OCI-M2 (cell line): Measurements from ENCODE around the gene NFATC4.
"Not testable (repeated sequence)": the region's sequence is repeated elsewhere in the genome, so short reads cannot be mapped to it uniquely, and the experiment has no call there.

Source experiments
- DNase-seq: peaks from one replicate; lab custom pipeline; 2025; ENCODE audit not compliant: unreplicated experiment; lab: John Stamatoyannopoulos, UW

The NFATC4 gene

GRCh38 chr14:24387579-24387978, 19.6 kb downstream of the NFATC4 start:
- DNase-seq = not testable (repeated sequence)

DNA sequence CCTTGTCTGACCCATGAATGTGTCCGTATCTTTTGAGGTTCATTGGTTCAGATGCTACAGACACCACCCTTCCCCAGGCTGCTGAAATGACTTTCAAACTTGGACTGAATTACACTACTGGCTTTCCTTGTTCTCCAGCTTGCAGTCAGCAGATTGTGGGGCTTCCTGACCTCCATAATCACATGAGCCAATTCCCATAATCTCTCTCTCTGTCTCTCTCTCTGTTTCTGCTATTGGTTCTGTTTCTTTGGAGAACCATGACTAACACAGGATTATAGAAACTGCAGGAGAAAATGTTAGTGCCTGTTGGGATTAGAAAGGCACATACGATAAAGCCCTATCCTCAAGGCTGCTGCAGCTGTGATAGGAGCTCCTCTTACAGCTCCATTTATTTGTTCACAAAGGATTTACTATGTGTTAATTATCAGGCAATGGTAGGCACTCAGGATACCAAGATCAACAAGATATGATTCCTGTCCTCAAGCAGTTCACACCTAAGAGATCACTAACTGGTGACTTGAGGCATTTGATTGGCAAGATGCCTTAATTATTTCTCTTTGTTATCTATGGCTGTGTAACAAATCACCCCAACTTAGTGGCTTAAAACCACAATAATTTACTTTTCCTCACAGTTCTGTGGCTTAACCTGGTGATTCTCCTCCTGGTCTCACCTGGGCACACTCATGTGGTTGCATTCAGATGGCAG, 20.6 kb downstream of the NFATC4 start:
- no peak for DNase-seq

- no peak for DNase-seq
Measured at GRCh38 chr14:24389226-24389848, 21.4 kb downstream of the NFATC4 start.

- DNase-seq = no peak
Measured at GRCh38 chr14:24390701-24391468, 22.9 kb downstream of the NFATC4 start.

- DNase-seq = no peak
Measured at GRCh38 chr14:24392325-24393091, 24.5 kb downstream of the NFATC4 start.

GRCh38 chr14:24394275-24394674, 26.3 kb downstream of the NFATC4 start:
- DNase-seq = no peak

- no peak for DNase-seq
Measured at GRCh38 chr14:24395609-24396582, 27.9 kb downstream of the NFATC4 start.

DNA sequence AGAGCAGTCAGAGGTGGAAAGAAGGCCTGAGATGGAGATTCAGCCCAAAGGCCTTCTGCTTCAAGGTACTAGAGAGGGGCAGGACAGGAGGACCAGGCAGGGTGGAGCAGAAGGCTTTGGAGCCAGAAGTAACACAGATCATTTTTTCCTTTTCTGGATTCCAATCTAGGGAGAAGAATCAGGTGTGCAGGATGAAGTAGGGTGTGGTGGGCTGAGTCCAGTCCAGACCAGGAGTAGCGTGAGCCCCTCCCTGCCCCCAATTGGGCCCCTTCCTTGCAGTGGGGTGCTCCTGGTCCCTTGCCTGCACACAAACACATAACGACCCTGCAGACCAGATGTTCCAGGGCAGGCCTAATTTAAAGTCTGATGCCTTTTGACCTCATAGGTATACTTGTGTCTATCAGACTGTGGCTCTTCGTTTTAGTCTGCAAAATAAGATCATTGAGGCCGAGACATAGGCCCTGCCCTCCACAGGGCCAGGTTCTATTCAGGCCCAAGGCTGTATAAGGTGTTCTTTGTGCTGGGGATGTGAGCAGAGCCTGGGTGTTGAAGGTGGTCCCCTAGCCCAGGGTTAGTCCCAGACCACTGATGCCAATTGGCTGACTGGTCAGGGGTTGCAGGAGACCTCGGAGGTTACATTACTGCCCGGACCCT, 29.8 kb downstream of the NFATC4 start:
- no peak for DNase-seq

- no peak for DNase-seq
Measured at GRCh38 chr14:24398293-24398652, 30.3 kb downstream of the NFATC4 start.

- DNase-seq = no peak
Measured at GRCh38 chr14:24398653-24399446, 30.9 kb downstream of the NFATC4 start, which contains the start of gene NYNRIN. TSS of gene NYNRIN (plus strand) at chr14:24399003. CDS start at chr14:24399247, 244 bp downstream.

DNA sequence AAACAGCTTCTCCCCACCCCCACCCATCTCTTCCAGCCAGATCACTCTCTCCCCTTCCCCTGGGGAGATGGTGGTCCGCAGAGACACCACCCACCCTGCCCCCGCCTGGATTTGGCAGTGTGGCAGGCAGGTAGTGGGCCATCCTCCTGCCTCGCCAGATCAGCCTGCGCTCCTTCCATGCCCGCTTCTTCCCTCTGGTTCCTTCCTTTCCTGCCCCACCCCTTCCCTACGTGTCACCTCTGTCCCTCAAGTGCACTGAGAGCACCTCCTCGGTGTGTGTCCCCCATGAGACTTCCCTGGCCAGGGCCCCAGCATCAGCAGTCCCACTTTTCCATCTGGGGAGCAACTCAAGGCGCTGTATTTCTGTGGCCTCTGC, 31.5 kb downstream of the NFATC4 start:
- no peak for DNase-seq

DNA sequence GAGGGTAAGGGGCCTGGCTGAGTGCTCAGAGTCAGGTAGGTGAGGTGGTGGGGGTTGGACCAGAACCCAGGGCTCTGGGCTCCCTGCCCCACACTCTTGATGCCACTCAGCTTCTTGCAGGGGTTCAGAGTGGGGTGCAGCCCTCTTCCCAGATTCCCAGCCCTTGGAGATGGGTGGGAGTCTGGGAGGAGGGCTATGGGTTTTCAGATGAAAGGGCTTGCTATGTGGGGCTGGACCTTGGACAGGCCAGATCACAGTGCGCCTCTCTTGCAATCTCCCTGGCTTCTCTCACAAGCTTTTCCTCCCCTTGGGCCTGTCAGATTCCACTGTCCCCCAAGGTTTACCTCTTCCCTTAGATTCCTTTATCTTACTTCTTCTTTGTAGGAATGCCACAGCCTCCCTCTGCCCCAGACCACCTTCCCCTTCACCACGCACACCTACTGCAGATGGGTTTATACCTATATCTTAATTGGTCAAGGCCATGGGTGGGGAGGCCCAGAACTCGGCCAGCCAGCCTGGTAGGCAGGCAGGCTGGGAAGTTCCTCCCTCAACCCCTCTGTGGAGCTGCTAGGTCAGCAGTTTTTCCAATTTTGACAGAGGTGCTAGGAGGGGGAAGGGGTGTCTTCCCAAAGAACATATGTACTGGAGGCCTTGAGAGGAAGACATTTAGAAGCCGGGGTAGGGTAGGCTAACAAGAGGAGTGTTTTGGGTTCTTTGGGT, 32.2 kb downstream of the NFATC4 start:
- DNase-seq = no peak

- no peak for DNase-seq
Measured at GRCh38 chr14:24401810-24402702, 34.1 kb downstream of the NFATC4 start.

- no peak for DNase-seq
Measured at GRCh38 chr14:24403294-24403998, 35.5 kb downstream of the NFATC4 start.

GRCh38 chr14:24404814-24405213, 36.8 kb downstream of the NFATC4 start:
- no peak for DNase-seq

- DNase-seq = no peak
Measured at GRCh38 chr14:24406416-24406815, 38.4 kb downstream of the NFATC4 start.
